ENCODE results near the gene RAB17.

RAB17 gene

DNA sequence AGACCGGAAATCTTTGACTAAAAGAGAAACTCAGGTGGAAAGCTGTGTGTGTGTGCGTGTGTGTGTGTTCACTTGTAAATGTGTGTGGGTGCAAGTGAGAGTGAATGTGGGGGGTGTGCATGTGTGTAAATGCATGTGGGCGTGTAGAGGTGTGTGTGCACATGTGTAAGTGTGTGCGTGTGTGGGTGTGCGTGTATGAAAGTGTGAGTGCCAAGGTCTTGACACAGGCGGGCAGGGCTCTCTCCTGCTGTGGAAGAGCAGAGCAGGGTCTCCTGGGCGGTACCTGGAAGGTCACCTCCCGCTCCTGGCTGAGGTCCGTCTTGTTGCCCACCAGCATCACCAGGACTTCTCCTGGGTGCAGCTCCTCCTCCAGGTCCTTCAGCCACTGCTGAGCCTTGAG lies 13.6 kb downstream of the RAB17 start:
- DNase-seq (ENCODE audit: low spot score) = no peak

- DNase-seq (ENCODE audit: low spot score) = no peak
Measured at GRCh38 chr2:237575869-237576862, 14.4 kb downstream of the RAB17 start.

- no peak for DNase-seq (ENCODE audit: low spot score)
Measured at GRCh38 chr2:237574894-237575868, 15.4 kb downstream of the RAB17 start.

DNA sequence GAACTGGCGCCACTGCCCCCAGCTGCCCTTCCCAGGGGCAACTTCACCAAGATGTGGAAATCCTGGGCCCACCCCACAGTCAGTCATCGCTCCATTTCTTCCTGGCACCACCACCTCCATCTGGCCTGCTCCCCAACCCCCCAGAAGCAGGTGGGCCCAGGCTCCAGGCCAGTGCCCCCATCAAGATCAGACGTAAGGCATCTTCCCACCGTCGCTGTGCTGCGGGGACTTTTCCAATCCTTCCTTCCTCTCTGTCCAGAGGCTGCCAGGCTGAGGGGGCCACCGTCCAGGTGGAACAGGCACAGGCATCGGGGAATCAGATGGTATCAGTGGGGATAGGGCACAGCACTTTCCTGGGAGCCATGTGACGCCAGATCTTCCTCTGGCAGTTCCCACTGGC lies 16.1 kb downstream of the RAB17 start:
- DNase-seq (ENCODE audit: low spot score) = no peak

- DNase-seq (ENCODE audit: low spot score) = no peak
Measured at GRCh38 chr2:237573721-237574415, 16.7 kb downstream of the RAB17 start.

- DNase-seq (ENCODE audit: low spot score) = no peak
Measured at GRCh38 chr2:237572742-237573101, 17.8 kb downstream of the RAB17 start.

GRCh38 chr2:237572021-237572741 lies 18.4 kb downstream of the RAB17 start:
- DNase-seq (ENCODE audit: low spot score) = peak; percentile 94

GRCh38 chr2:237571551-237571950 lies 19.0 kb downstream of the RAB17 start:
- DNase-seq (ENCODE audit: low spot score) = no peak

DNA sequence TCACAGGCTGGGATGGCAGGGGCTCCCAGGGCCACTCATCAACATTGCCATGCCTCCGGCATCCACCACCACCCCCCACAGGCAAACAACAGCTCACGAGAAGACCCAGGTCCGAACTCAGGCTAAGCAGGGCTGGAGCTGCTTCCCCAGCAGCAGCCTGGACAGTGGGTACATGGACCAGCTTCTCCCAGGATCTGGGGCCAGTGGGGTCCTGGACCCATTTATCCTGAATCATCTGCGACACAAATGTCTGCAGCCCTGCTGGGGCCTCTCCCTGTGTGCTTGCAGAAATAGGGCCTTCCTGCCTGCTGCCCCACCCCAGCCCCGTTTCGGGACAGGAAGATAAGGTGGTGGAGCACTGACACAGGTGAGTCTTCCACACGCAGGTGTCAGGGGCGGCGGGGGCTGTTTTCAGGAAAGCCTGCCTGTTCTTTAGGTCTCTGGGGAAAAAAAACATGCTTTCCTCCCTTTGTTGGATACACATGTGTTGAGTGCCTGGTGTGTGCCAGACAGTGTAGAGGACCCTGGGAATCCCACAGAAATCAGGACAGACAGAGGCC lies 19.7 kb downstream of the RAB17 start:
- DNase-seq (ENCODE audit: low spot score) = no peak

GRCh38 chr2:237569896-237570295 lies 20.6 kb downstream of the RAB17 start:
- no peak for DNase-seq (ENCODE audit: low spot score)

GRCh38 chr2:237569041-237569440 lies 21.5 kb downstream of the RAB17 start:
- no peak for DNase-seq (ENCODE audit: low spot score)

DNA sequence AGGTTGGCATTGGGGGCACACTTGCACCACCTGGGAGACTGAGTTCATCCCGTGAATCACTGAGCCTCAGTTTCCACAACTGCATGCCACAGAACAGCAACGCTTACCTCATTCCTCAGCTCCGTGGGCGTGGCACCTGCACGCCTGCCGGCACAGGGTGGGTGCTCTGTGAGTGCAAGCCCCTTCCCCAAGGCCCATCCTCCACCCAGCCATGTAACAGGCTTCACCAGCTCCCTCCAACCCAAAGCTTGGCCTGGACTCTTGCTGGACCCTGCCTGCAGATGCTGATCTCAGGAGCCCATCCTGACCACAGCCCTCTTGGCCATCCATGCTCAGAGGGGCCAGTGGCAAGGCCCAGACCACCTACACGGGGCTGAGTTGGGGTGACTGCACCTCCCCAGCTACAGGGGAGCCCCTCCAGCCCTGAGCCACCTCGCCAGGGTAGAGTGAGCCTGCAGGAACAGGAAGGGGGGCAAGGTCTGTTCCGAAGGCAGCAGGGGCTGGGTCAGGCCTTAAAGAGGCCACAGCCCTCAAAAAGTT lies 22.3 kb downstream of the RAB17 start:
- no peak for DNase-seq (ENCODE audit: low spot score)

DNA sequence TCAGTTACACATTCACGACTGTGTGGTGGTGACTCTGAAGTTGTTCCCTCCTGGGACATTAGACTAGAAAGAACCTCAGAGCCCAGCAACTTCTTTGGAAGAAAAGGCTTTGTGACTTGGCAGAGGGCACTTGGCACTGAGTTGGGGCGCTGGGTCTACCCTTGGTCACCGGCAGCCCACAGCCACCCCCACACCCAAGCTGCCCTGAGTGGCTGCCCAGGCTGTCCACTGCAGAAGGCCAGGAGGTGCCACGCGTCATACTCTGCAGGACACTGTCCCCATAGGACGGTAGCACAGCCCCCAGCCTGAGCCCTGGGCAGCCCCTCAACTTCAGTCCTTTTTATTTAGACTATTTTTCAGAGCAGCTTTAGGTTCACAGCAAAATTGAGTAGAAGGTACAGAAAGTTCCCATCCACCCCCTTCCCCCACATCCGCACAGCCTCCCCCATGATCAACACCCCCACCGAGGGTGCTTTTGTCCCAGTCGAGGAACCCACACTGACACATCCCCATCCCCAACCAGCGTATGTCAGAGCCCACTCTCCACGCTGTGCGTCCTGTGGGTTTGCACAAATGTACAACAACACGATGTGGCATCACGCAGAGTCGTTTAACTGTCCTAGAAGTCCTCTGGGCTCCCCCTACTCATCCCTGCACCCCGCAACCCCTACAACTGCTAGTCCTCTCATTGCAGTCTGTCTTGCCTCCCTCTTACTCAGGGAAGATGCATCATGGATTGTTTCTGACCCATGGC lies 23.1 kb downstream of the RAB17 start:
- DNase-seq (ENCODE audit: low spot score) = no peak

DNA sequence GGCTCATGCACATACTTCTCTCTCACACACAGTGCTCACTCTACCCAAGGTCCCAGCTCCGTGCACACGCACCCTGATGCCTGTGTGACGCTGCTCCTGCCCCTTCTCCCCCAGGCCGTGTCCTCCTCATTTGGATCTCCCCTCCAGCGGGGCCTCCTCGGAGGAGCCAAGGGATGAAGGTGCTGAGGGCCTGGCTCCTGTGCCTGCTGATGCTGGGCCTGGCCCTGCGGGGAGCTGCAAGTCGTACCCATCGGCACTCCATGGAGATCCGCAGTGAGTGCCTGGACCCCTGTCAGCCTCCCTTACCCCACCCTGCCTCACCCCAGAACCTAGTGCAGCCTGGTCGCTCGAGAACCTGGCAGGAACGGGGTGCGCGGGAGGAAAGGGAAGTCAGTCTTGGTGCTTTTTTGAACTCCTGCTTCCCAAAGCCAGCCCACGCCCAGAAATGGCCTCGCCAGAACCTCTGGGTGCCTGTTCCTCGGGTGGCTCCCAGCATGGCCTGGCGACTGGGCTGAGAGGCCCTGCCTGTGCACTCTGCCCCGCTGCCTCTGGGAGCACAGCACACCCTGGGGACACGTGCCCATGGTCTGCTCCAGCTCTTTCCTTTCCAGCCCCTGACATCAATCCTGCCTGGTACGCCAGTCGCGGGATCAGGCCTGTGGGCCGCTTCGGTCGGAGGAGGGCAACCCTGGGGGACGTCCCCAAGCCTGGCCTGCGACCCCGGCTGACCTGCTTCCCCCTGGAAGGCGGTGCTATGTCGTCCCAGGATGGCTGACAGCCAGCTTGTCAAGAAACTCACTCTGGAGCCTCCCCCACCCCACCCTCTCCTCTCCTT lies 23.9 kb downstream of the RAB17 start, which contains the start of gene PRLH:
Gene PRLH (plus strand): TSS at position 174 of the 835 bp plus-strand sequence. CDS start 0 bp downstream, at position 174.
- DNase-seq (ENCODE audit: low spot score) = no peak

DNA sequence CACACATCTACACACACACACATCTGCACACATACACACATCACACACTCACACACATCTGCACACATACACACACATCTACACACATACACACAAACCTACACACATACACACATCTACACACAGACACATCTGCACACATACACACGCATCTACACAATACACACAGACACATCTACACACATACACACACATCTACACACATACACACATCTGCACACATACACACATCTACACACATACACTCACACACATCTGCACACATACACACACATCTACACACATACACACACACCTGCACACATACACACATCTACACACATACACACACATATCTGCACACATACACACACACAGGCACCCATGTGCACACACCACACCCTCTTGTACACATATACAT lies 24.6 kb downstream of the RAB17 start:
- DNase-seq (ENCODE audit: low spot score) = no peak

DNA sequence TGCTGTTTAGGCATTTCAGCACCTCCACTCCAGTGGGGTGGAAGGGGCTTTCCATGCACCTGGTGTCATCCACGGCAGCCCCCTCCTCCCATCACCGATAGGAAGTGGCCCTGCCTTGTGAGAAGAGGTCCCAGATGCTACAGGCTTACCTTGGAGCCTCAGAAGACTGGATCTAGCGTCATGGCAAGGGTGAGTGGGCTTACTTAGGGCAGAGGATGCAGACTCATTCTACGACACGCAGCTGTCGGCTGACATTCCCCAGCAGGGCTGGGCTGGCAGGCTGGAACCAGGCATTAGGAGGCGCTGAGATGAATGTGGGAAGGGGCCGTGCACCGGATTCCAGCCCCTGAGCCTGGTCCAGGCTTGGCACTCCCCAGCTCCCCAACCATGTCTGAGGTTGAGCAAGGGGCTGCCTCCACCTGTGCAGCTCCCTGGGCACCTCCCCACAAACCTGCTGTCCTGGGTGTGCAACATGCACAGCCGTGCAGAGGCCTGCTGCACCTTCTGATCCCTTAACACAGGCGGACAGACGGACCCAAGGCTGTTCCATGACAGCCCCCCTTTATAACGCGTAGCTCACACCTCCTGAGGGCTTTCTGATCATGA lies 25.9 kb downstream of the RAB17 start:
- DNase-seq (ENCODE audit: low spot score) = no peak

- peak; percentile 57 for DNase-seq (ENCODE audit: low spot score)
Measured at GRCh38 chr2:237563816-237564215, 26.7 kb downstream of the RAB17 start.

DNA sequence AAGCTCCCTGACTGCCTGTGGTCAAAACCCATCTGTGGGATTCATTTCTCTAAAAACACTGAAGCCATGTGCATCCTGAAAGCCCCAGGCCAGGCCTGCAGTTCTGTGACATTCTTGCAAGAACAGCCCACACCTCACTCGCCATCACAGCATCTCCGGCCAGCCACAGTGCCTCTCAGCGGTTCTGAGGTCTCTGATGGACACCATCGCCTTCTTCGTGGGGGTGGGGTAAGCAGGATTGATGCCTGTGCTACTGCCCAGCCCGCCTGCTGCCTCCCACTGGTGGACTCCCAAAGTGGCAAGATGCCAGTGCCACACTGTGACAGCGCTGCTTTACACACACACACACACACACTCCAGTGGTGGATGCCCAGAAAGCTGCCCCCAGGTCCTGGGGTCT lies 29.3 kb downstream of the RAB17 start:
- no peak for DNase-seq (ENCODE audit: low spot score)

Data from COLO829 (cell line).